Posterior cingulate gyrus (tissue), 11 donors: ENCODE results near the gene DDX31.

Experiments used
- DNase-seq, 10 donors: peaks; one replicate each; pipeline versions ENCODE4 v3.0.0 to v3.0.0-alpha.2; 2020 to 2021; ENCODE audit warnings: mixed read lengths in 3 of 10
- intact Hi-C: fragments of 100-400 bp; cut with DNase I; formaldehyde crosslinking; loops from one replicate; pipeline ENCODE4 v1.15.1; 2023

The DDX31 gene

GRCh38 chr9:132674485-132674884 lies 4.7 kb upstream of the DDX31 start:
- intact Hi-C loops: loop anchor here (10.0 kb wide), 1 partner anchor 120 kb away; no protein-coding TSS in a partner anchor
- no peak for DNase-seq

DNA sequence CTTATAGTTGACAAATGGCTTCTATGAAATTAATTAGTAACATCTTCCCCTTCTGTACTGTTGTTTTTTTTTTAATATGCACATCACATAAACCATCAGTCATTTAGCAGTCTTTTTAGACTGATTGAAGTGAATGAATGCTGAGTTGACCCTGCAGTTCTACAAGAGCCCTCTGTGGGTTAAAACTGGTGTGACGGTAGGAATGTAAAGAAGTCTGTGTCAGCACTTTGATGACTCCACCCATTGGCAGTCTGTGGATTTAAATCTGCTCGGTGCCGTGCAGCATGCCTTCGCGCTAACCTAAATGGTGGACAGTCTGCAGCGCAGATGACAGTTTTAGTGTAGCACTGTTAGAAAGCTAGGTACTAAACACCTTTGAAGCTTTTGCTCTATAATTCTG lies 3.6 kb upstream of the DDX31 start:
- intact Hi-C loops: loop anchor here (10.0 kb wide), 1 partner anchor 121 kb away; no protein-coding TSS in a partner anchor
- no peak for DNase-seq

DNA sequence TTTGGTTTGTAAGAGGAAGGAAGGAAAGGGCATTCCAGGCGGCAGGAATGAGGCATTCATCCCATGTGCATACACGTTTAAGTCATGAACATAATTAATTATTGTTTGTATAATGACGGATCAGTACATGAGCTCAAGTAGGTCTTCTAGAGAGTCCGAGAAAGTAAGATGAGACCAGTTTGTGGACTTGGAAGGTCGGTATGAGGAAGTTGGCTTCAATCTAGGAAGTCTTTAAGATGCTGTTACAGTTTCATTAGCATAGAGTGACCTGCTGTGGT lies 2.6 kb upstream of the DDX31 start:
- no peak for DNase-seq
- intact Hi-C loops: loop anchor here (10.0 kb wide), 1 partner anchor 122 kb away; no protein-coding TSS in a partner anchor

- intact Hi-C loops: loop anchor here (10.0 kb wide), 1 partner anchor 123 kb away; no protein-coding TSS in a partner anchor
- no peak for DNase-seq
Observed at GRCh38 chr9:132671620-132672412, 2.0 kb upstream of the DDX31 start.

DNA sequence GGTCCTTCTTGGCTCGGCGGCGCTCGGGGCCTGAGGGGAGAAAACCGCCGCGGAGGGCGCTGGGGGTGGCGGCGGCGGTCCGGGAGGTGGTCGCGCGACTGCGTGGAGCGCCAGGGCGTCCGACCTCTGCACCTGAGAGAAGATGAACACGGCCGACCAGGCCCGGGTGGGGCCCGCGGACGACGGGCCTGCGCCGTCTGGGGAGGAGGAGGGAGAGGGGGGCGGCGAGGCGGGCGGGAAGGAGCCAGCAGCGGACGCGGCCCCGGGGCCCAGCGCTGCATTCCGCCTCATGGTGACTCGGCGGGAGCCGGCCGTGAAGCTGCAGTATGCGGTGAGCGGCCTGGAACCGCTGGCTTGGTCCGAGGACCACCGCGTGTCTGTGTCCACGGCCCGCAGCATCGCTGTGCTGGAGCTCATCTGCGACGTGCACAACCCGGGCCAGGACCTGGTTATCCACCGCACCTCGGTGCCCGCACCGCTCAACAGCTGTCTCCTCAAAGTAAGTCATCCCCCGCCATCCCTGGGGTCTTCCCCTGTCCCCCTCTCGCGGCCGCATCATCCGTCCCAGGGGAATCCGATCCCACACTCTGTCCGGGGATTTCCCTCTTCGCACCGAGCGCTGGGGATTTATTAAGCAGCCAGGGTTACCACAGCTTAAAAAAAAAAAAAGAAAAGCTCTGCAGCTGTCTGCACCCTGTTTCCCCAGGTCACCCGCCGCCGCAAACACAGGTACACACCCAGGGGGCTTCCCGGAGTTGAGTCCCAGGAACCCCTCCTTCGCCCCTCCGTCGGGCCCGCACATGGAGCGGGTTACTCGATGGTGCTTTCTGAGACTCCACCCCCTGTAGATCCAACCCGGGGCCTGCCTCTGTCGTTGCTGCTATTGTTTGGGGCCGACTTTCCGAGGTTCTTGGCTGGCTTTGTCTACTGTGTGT lies 941 bp upstream of the DDX31 start, which contains the start of gene GTF3C4:
Gene GTF3C4 (plus strand): TSS at position 8 of the 935 bp plus-strand sequence. CDS start 135 bp downstream, at position 143.
- intact Hi-C loops: loop anchor here (10.0 kb wide), 1 partner anchor 124 kb away; no protein-coding TSS in a partner anchor
- peak in 6 of 10 donors; percentile 73 to 98 (median 84) for DNase-seq

- intact Hi-C loops: no loop called here
- peak in 3 of 10 donors; percentile 61 to 95 (median 95) for DNase-seq
Observed at GRCh38 chr9:132669319-132669697, 475 bp downstream of the DDX31 start.

DNA sequence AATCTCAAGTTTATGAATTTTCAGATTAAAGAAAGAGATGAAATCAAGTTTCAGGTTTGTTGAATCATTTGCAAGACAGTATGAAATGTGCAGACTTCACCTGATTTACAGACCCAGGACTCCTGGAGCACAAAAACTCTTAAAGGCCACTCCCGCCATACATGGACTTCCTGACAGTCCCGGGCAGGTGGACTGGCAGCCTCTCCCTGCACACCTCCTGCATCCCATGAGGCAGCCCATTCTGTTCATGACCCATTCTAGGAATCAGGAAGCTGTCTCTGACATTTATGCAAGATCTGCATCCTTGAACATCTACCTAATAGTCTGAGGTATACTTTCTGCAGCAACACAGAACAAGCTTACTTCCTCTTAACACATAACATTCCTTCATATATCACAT lies 5.9 kb downstream of the DDX31 start:
- no peak for DNase-seq
- intact Hi-C loops: no loop called here

- intact Hi-C loops: no loop called here
- no peak for DNase-seq
Observed at GRCh38 chr9:132663117-132663516, 6.7 kb downstream of the DDX31 start.

DNA sequence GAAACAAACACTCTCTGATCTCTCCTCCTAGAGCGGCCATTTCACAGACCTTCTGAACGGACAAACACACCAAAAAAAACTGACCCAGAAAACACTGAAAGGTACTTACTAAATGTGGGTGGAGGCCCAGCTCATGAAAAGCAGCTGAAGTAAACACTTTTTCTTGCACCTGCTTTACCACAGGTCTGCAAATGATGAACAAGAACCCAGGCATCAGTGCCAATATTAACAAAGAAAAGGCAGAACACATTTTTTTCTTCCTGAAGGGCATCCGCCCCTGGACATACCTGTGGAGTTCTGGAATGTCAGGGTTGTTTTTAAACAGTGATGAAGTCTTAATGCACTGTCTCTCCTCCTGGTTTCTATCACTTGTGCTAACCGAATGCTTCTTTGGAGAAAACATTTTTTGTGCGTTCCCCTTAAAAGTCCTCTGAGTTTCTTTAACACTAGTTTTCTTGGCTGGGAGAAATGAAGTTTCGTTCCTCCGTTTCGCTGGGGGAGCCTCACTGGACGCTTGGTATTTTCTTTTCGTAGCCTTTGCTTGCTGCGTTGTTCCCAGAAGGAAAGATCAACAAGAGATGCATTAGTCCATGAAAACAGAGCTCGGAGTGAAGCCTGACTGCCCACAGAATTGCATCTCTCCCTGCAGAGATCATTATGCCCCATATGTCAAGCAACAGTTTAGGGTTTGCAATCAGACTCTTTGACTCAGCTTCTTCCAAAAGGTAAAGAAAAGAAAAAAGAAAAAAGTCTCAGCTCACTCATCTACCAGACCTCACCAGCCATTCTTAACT lies 7.4 kb downstream of the DDX31 start:
- DNase-seq: no peak
- intact Hi-C loops: no loop called here

DNA sequence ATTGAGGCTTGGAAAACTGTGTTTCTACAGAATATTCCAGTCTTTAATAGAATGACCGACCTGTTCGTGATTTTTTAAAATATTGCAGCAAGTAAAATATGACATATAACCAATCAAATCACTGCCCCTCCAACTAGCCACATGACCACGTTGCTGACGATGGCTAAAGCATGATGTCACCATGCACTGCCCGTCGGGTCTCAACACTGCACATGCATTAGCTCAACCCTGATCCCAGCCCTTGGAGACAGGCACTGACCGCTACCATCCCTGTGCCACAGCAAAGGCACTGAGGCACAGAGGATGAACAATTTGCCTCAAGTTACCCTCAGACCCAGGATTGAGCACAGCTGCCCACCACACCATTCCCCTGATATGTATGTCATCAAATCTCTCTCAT lies 13.5 kb downstream of the DDX31 start:
- no peak for DNase-seq

DNA sequence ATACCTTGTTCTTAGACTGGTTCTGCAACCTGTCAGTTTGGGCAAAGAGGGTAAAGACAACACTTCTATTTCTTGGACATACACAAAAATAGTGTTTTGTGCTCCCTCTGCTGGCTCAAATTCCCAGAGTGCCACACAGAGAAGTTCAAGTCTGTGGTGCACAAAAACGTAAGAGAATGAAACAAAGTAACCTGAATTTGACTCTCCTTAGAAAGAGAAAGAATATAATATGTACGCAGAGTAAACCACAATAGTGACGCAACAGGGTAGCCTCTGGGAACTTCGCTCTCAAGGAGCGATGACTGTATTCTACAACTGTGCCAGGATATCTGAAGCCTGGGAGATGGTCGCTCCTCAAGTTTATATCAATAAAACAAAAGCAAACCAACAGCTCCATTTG lies 18.5 kb downstream of the DDX31 start:
- intact Hi-C loops: no loop called here
- DNase-seq: no peak

More for the DNA sequence above, 13.5 kb downstream of the DDX31 start:
- intact Hi-C loops: no loop called here

- no peak for DNase-seq
- intact Hi-C loops: no loop called here
Observed at GRCh38 chr9:132648685-132649084, 21.1 kb downstream of the DDX31 start.

DNA sequence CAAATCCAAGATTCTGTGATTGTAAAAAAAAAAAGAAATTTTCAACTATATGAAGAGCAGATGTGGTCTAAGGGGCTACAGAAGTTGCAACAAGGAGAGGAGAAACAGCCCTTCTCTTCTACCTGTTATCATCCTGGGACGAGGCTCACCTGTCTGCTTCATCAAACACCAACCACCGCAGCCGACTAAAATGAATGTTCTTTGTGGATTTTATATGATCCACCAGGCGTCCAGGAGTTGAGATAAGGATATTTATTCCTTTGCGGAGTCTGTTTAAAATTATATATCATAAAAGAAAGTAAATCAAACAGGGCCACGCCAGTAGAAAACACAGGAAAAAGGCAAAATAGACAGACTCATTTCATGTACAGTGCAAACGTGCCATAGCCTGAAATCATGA lies 21.5 kb downstream of the DDX31 start:
- DNase-seq: no peak
- intact Hi-C loops: no loop called here

- intact Hi-C loops: no loop called here
- no peak for DNase-seq
Observed at GRCh38 chr9:132647806-132648205, 22.0 kb downstream of the DDX31 start.

- intact Hi-C loops: no loop called here
- DNase-seq: no peak
Observed at GRCh38 chr9:132647355-132647754, 22.4 kb downstream of the DDX31 start.

GRCh38 chr9:132646726-132647125 lies 23.1 kb downstream of the DDX31 start:
- no peak for DNase-seq
- intact Hi-C loops: no loop called here

GRCh38 chr9:132645711-132646110 lies 24.1 kb downstream of the DDX31 start:
- intact Hi-C loops: no loop called here
- DNase-seq: no peak

DNA sequence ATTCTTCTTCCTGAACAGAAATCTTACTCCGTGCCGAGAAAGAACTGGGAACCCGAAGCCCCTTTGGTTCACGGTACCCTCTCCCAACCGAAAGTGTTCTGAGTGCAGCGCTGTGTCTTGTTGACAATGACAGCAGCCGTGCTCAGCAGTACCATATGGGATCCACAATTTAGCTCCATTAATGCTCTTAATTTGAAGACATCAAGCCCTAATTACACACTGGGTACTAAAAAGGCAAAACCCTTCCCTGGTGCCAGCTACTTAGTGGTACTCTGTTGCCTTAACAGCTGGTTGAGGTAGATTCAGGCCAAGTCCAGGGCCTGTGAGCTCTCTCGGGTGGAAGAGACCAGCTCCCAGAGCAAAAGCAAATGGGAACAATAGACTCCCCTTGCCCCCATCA lies 24.5 kb downstream of the DDX31 start:
- intact Hi-C loops: no loop called here
- DNase-seq: no peak

DNA sequence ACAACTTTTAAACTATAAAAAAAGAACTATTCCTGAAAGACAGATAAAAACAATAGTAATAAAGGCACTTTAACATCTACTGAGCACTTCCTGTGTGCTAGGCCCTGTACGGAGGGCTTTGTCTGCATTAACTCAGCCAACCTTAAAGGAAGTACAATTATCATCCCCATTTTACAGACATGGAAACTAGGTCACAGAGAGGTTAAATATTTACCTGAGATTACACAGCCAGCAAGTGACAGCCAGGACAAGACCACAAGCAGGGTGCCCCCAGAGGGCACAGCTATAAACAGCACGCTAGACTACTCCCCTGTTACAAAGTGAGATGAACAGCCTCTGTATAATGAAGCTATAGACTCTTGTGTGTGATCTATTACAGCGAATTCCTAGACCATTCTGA lies 25.5 kb downstream of the DDX31 start:
- no peak for DNase-seq
- intact Hi-C loops: no loop called here

GRCh38 chr9:132641216-132641615 lies 28.6 kb downstream of the DDX31 start:
- intact Hi-C loops: no loop called here

GRCh38 chr9:132639322-132639721 lies 30.5 kb downstream of the DDX31 start:
- intact Hi-C loops: no loop called here
- DNase-seq: no peak

More at GRCh38 chr9:132641216-132641615, 28.6 kb downstream of the DDX31 start:
- no peak for DNase-seq
